Neutrophil (primary cell): ENCODE results near the gene PFKFB2.

Experiments
- H3K27ac ChIP-seq: fragments of 200-600 bp; sonication (generic); 2 replicates; pipeline ENCODE4 v1.5.1; 2016; ENCODE audit warnings: mild to moderate bottlenecking, moderate library complexity
- H3K27me3 ChIP-seq: fragments of 200-600 bp; sonication (generic); 2 replicates; pipeline ENCODE4 v1.6.0; 2016; ENCODE audit warnings: mild to moderate bottlenecking
- H3K36me3 ChIP-seq: fragments of 200-600 bp; sonication (generic); 2 replicates; pipeline ENCODE4 v1.5.1; 2017
- H3K4me1 ChIP-seq, 2 experiments: fragments of 200-600 bp in 1 of 2; sonication (generic) in 1 of 2; 1 replicate in 1 of 2; 2 replicates in 1 of 2; pipeline versions ENCODE4 v1.5.1 to v1.6.1; 2013 to 2016; ENCODE audit warnings: low read depth in 1 of 2, low read length in 1 of 2, mild to moderate bottlenecking in 1 of 2, moderate library complexity in 1 of 2; ENCODE audit not compliant: control insufficient read depth in 1 of 2, insufficient read depth in 1 of 2
- H3K4me3 ChIP-seq, 2 experiments: fragments of 200-600 bp in 1 of 2; sonication (generic) in 1 of 2; 1 replicate in 1 of 2; 2 replicates in 1 of 2; pipeline ENCODE4 v1.5.1; 2013 to 2016; ENCODE audit warnings: low read depth in 1 of 2, low read length in 1 of 2, mild to moderate bottlenecking in 1 of 2, moderate library complexity in 1 of 2
- H3K9me3 ChIP-seq: fragments of 200-600 bp; sonication (generic); 2 replicates; pipeline ENCODE4 v1.5.1; 2016
- CTCF ChIP-seq: fragments of 200-600 bp; sonication (generic); IDR thresholded peaks from 2 replicates; pipeline ENCODE4 v1.5.1; 2016; ENCODE audit warnings: antibody characterized with exemption

Gene PFKFB2

GRCh38 chr1:207028884-207029650 lies 24.0 kb upstream of the PFKFB2 start:
- H3K4me1 ChIP-seq: no peaks in the 10 kb centered on the region
- H3K4me3 ChIP-seq: no peak overlapping the region
- no peak overlapping the region for H3K27ac ChIP-seq
- H3K36me3 ChIP-seq: no peaks in the 10 kb centered on the region
- TF ChIP-seq CTCF: no peak
- no peaks in the 10 kb centered on the region for H3K9me3 ChIP-seq
- peaks cover 34% of the 10 kb centered on the region for H3K27me3 ChIP-seq

GRCh38 chr1:207029701-207030521 lies 23.2 kb upstream of the PFKFB2 start:
- TF ChIP-seq CTCF: no peak
- H3K36me3 ChIP-seq: no peaks in the 10 kb centered on the region
- H3K4me1 ChIP-seq: no peaks in the 10 kb centered on the region
- H3K27ac ChIP-seq: no peak overlapping the region
- H3K4me3 ChIP-seq: no peak overlapping the region
- H3K27me3 ChIP-seq: peaks cover 41% of the 10 kb centered on the region
- H3K9me3 ChIP-seq: no peaks in the 10 kb centered on the region

GRCh38 chr1:207030522-207031009 lies 22.5 kb upstream of the PFKFB2 start:
- no peaks in the 10 kb centered on the region for H3K9me3 ChIP-seq
- no peak for TF ChIP-seq CTCF
- H3K36me3 ChIP-seq: no peaks in the 10 kb centered on the region
- no peaks in the 10 kb centered on the region for H3K4me1 ChIP-seq
- peaks cover 44% of the 10 kb centered on the region for H3K27me3 ChIP-seq
- H3K27ac ChIP-seq: no peak overlapping the region
- H3K4me3 ChIP-seq: no peak overlapping the region

- TF ChIP-seq CTCF: no peak
- Histone ChIP-seq H3K27ac (no peak overlapping the region), H3K4me3 (no peak overlapping the region), H3K9me3 (no peaks in the 10 kb centered on the region), H3K27me3 (peaks cover 49% of the 10 kb centered on the region), H3K36me3 (no peaks in the 10 kb centered on the region), H3K4me1 (no peaks in the 10 kb centered on the region)
These were observed 22.1 kb upstream of the PFKFB2 start for GRCh38 chr1:207031016-207031415.

- H3K27me3 ChIP-seq: peaks cover 56% of the 10 kb centered on the region
- no peak overlapping the region for H3K27ac ChIP-seq
- H3K4me3 ChIP-seq: no peak overlapping the region
- H3K36me3 ChIP-seq: no peaks in the 10 kb centered on the region
- TF ChIP-seq CTCF: no peak
- no peaks in the 10 kb centered on the region for H3K4me1 ChIP-seq
- no peaks in the 10 kb centered on the region for H3K9me3 ChIP-seq
These were observed 21.3 kb upstream of the PFKFB2 start for GRCh38 chr1:207031632-207032264.
